Measurements from ENCODE around the gene IGIP. TPM values are rescaled to one million over a fixed set of nuclear protein-coding genes. Genes with fewer than 3 reads are reported as not detected.

IGIP gene
- 2.3 TPM for total RNA-seq

- H3K4me1 ChIP-seq (ENCODE audit: insufficient read depth, low read length), result no peaks in the 10 kb centered on the region
- no peak within 1 kb of the TSS for H3K4me3 ChIP-seq (ENCODE audit: low read length)
- no peaks in the 10 kb centered on the region for H3K27me3 ChIP-seq (ENCODE audit: insufficient read depth, low read length)
- H3K9me3 ChIP-seq (ENCODE audit: low read depth, low read length), result no peaks in the 10 kb centered on the region
These were observed at the start of gene IGIP for GRCh38 chr5:140125637-140126036. TSS of gene IGIP (plus strand) at chr5:140125937. CDS start at chr5:140128477, 2,540 bp downstream.

DNA sequence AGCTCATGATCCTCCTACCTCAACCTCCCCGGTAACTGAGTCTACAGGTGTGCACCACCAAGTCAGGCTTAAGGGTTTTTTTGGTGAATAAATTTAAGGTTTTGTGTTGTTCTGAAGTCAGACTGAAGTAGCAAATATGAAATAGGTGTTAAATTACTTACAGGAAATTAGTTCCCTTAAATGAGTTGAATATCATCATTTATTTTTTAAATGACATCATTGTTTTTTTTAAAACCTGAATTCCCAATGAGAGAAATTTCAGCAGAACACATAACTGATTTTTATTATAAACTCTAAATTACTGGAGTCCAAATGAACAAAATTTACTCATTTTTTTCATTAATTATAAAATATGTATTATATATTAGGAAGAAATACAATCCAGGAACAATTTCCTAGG, 49.6 kb upstream of the IGIP start:
- H3K9me3 ChIP-seq (ENCODE audit: low read depth, low read length), result no peaks in the 10 kb centered on the region
- H3K4me1 ChIP-seq (ENCODE audit: insufficient read depth, low read length), result no peaks in the 10 kb centered on the region
- H3K4me3 ChIP-seq (ENCODE audit: low read length), result no peak overlapping the region
- H3K27me3 ChIP-seq (ENCODE audit: insufficient read depth, low read length), result peaks cover 26% of the 10 kb centered on the region

GRCh38 chr5:140076788-140077187, 48.9 kb upstream of the IGIP start:
- no peaks in the 10 kb centered on the region for H3K4me1 ChIP-seq (ENCODE audit: insufficient read depth, low read length)
- no peak overlapping the region for H3K4me3 ChIP-seq (ENCODE audit: low read length)
- peaks cover 32% of the 10 kb centered on the region for H3K27me3 ChIP-seq (ENCODE audit: insufficient read depth, low read length)
- H3K9me3 ChIP-seq (ENCODE audit: low read depth, low read length), result no peaks in the 10 kb centered on the region

DNA sequence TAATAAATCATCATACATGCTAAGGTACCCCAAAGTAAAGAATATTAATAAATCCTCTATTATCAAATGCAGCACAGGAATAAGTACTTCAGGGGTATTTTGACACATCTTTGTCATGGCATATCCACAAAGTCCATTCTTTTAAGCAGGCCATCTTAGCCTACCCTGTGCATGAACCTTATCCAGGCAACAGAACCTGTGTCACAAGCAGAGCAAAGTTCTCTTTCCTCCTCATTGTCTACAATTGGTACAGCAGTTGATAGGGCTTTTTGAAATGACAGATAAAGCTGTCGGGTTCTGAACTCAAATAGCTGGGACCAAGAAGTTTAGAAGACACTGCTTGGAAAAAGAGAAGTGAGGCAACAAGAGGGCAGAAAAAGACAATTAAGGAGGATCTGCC, 42.6 kb upstream of the IGIP start:
- no peaks in the 10 kb centered on the region for H3K9me3 ChIP-seq (ENCODE audit: low read depth, low read length)
- H3K4me3 ChIP-seq (ENCODE audit: low read length), result no peak overlapping the region
- peaks cover 61% of the 10 kb centered on the region for H3K27me3 ChIP-seq (ENCODE audit: insufficient read depth, low read length)
- no peaks in the 10 kb centered on the region for H3K4me1 ChIP-seq (ENCODE audit: insufficient read depth, low read length)

DNA sequence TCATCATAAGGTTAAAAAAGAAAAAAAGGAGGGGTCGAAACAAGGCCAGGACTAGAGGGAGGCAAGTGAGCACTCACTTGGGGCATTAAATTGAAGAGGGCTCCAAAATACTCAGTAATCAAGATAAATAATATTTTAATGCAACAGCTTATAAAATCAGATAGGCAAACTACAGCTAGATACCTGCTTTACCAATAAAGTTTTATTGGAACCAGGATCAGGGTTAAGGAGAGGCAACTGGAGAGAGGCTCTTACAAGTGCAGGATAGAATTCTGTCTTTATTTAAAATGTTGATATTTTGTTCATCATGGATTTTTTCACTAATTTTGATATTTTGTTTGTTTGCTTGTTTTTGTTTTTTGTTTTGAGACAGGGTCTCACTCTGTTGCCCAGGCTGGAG, 42.1 kb upstream of the IGIP start:
- H3K4me1 ChIP-seq (ENCODE audit: insufficient read depth, low read length), result no peaks in the 10 kb centered on the region
- H3K27me3 ChIP-seq (ENCODE audit: insufficient read depth, low read length), result peaks cover 61% of the 10 kb centered on the region
- H3K9me3 ChIP-seq (ENCODE audit: low read depth, low read length), result no peaks in the 10 kb centered on the region
- H3K4me3 ChIP-seq (ENCODE audit: low read length), result no peak overlapping the region

- no peaks in the 10 kb centered on the region for H3K4me1 ChIP-seq (ENCODE audit: insufficient read depth, low read length)
- H3K27me3 ChIP-seq (ENCODE audit: insufficient read depth, low read length), result peaks cover 55% of the 10 kb centered on the region
- H3K4me3 ChIP-seq (ENCODE audit: low read length), result no peak overlapping the region
- H3K9me3 ChIP-seq (ENCODE audit: low read depth, low read length), result peaks cover 2% of the 10 kb centered on the region
These were observed 41.2 kb upstream of the IGIP start for GRCh38 chr5:140084541-140084940.

GRCh38 chr5:140090251-140090650, 35.5 kb upstream of the IGIP start:
- peaks cover 35% of the 10 kb centered on the region for H3K27me3 ChIP-seq (ENCODE audit: insufficient read depth, low read length)
- H3K4me3 ChIP-seq (ENCODE audit: low read length), result no peak overlapping the region
- no peaks in the 10 kb centered on the region for H3K4me1 ChIP-seq (ENCODE audit: insufficient read depth, low read length)
- peaks cover 19% of the 10 kb centered on the region for H3K9me3 ChIP-seq (ENCODE audit: low read depth, low read length)

- peaks cover 19% of the 10 kb centered on the region for H3K27me3 ChIP-seq (ENCODE audit: insufficient read depth, low read length)
These were observed 32.6 kb upstream of the IGIP start for GRCh38 chr5:140093179-140093578.

DNA sequence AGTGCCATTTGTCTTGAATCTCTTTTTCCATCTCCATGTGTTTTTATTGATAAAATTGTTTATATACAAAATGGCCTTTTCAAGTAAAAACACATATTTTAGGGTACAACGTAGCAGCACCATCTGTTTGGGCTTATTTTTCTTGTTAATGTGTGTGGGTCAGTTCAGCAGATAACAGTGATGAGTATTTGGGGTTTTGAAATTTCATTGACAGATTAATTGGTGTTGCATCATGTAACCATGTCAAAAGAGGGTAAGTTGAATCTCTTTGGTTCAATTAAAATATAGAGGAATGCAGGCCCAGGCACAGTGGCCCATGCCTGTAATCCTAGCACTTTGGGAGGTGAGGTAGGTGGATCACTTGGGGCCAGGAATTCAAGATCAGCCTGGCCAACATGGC, 31.9 kb upstream of the IGIP start:
- Histone ChIP-seq H3K4me3 (ENCODE audit: low read length) (no peak overlapping the region), H3K9me3 (ENCODE audit: low read depth, low read length) (peaks cover 19% of the 10 kb centered on the region), H3K27me3 (ENCODE audit: insufficient read depth, low read length) (peaks cover 19% of the 10 kb centered on the region), H3K4me1 (ENCODE audit: insufficient read depth, low read length) (no peaks in the 10 kb centered on the region)

More at GRCh38 chr5:140093179-140093578, 32.6 kb upstream of the IGIP start:
- Histone ChIP-seq H3K4me3 (ENCODE audit: low read length) (no peak overlapping the region), H3K9me3 (ENCODE audit: low read depth, low read length) (peaks cover 19% of the 10 kb centered on the region), H3K4me1 (ENCODE audit: insufficient read depth, low read length) (no peaks in the 10 kb centered on the region)

- peaks cover 13% of the 10 kb centered on the region for H3K9me3 ChIP-seq (ENCODE audit: low read depth, low read length)
- no peaks in the 10 kb centered on the region for H3K4me1 ChIP-seq (ENCODE audit: insufficient read depth, low read length)
- peaks cover 19% of the 10 kb centered on the region for H3K27me3 ChIP-seq (ENCODE audit: insufficient read depth, low read length)
- no peak overlapping the region for H3K4me3 ChIP-seq (ENCODE audit: low read length)
These were observed 30.8 kb upstream of the IGIP start for GRCh38 chr5:140094889-140095288.

GRCh38 chr5:140101179-140101578, 24.6 kb upstream of the IGIP start:
- H3K4me1 ChIP-seq (ENCODE audit: insufficient read depth, low read length), result peaks cover under 1% of the 10 kb centered on the region
- H3K4me3 ChIP-seq (ENCODE audit: low read length), result no peak overlapping the region
- H3K9me3 ChIP-seq (ENCODE audit: low read depth, low read length), result no peaks in the 10 kb centered on the region
- peaks cover 20% of the 10 kb centered on the region for H3K27me3 ChIP-seq (ENCODE audit: insufficient read depth, low read length)

DNA sequence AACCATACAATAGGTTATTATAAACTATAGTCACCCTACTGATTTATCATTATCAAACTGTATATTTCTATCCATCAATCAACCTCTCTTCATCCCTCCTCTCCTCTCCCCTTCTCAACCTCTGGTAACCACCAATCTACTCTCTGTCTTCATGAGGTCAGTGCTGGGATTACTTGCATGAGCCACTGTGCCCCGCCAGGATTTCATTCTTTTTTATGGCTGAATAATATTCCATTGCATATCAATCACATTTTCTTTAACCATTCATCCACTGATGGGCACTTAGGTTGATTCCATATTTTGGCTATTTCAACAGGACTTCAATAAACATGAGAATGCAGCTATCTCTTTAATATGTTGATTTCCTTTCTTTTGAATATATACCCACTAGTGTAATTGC, 22.6 kb upstream of the IGIP start:
- Histone ChIP-seq H3K9me3 (ENCODE audit: low read depth, low read length) (no peaks in the 10 kb centered on the region), H3K4me3 (ENCODE audit: low read length) (no peak overlapping the region), H3K4me1 (ENCODE audit: insufficient read depth, low read length) (peaks cover 13% of the 10 kb centered on the region), H3K27me3 (ENCODE audit: insufficient read depth, low read length) (peaks cover 20% of the 10 kb centered on the region)

DNA sequence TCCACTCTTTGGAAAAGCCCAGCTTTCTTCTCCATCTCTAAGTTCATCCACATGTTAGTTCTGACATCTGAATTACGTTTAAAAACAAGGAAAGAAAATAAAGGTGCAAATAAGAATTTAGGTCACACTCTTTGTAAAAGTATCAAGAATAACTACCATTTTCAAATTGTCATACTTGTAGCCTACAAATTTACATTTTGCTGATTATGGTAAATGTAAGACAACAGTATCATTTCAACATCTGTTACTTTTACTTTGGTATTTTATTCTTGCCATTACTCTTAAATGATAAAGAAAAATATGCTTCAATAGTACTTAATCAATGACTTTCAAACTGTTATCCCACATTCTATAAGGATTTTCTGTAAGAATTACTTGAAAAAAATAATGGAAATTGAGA, 21.6 kb upstream of the IGIP start:
- Histone ChIP-seq H3K9me3 (ENCODE audit: low read depth, low read length) (no peaks in the 10 kb centered on the region), H3K4me1 (ENCODE audit: insufficient read depth, low read length) (peaks cover 22% of the 10 kb centered on the region), H3K27me3 (ENCODE audit: insufficient read depth, low read length) (peaks cover 29% of the 10 kb centered on the region)

DNA sequence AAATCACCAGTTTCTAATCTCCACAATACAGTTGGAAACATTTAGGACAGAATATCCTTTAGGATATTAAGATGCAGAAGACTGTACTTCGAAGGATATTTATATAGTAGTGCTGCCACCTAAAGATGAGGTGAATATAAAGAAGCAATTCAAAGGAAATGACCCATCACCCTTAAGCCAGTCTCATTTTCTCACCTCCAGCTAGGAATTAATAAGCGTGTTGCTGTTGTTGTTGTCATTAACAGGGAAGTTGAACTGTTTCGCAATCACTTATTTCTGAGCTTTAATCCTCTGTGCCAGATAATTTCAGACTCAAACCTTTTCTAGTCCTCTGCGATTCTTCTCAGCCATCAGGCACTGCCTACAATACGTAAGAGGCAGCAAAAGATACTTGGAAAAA, 19.6 kb upstream of the IGIP start:
- peaks cover 24% of the 10 kb centered on the region for H3K4me1 ChIP-seq (ENCODE audit: insufficient read depth, low read length)
- H3K4me3 ChIP-seq (ENCODE audit: low read length), result no peak overlapping the region
- H3K27me3 ChIP-seq (ENCODE audit: insufficient read depth, low read length), result peaks cover 49% of the 10 kb centered on the region
- no peaks in the 10 kb centered on the region for H3K9me3 ChIP-seq (ENCODE audit: low read depth, low read length)

More for the DNA sequence above, 21.6 kb upstream of the IGIP start:
- no peak overlapping the region for H3K4me3 ChIP-seq (ENCODE audit: low read length)

DNA sequence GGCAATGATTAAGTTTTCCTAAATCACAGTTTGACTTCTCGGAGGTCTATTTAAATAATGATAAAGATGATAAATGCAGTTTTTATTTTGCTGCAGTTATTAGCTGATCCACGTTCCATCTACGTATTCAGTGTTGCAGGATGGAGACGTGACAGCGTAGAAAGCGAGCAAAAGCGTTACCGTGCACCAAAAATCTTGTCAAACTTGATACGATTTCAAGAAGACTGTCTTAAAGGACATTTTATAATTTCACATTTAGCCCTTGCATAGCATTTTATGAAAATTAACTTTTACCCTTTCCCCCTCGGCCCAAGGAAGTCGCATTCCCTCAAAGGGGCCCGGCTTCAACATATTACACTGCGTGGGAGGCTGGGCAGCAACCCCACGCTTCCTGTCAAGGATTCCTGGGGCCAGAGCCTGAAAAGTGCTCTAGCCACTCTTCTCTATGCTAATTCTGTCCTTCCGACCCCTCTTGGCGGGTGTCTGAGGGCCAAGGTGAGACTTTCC, 18.9 kb upstream of the IGIP start:
- Histone ChIP-seq H3K9me3 (ENCODE audit: low read depth, low read length) (no peaks in the 10 kb centered on the region), H3K4me3 (ENCODE audit: low read length) (peak overlapping the region; percentile 50), H3K27me3 (ENCODE audit: insufficient read depth, low read length) (peaks cover 55% of the 10 kb centered on the region), H3K4me1 (ENCODE audit: insufficient read depth, low read length) (peaks cover 30% of the 10 kb centered on the region)

- peaks cover 37% of the 10 kb centered on the region for H3K4me1 ChIP-seq (ENCODE audit: insufficient read depth, low read length)
- H3K4me3 ChIP-seq (ENCODE audit: low read length), result peak overlapping the region; percentile 50
- no peaks in the 10 kb centered on the region for H3K9me3 ChIP-seq (ENCODE audit: low read depth, low read length)
- peaks cover 58% of the 10 kb centered on the region for H3K27me3 ChIP-seq (ENCODE audit: insufficient read depth, low read length)
These were observed 18.2 kb upstream of the IGIP start for GRCh38 chr5:140107312-140108092.

All from mononuclear cell (primary cell).